Bone marrow (tissue), 2 donors: ENCODE data around the gene TRIM45.
A peak's percentile ranks its signal among the peaks of the same experiment; 100 is the strongest.
"Not testable (repeated sequence)": the region's sequence is repeated elsewhere in the genome, so short reads cannot be mapped to it uniquely, and the experiment has no call there.

Experiments
- DNase-seq, 2 donors: peaks; one replicate each; lab custom pipeline; 2025; lab: John Stamatoyannopoulos, UW

TRIM45 gene

GRCh38 chr1:117128323-117129079, 7.0 kb upstream of the TRIM45 start:
- DNase-seq: peak in 1 of 2 donors; percentile 24

GRCh38 chr1:117127795-117128194, 6.2 kb upstream of the TRIM45 start:
- no peak for DNase-seq

GRCh38 chr1:117124661-117125060, 3.1 kb upstream of the TRIM45 start:
- no peak for DNase-seq

GRCh38 chr1:117123274-117123673, 1.7 kb upstream of the TRIM45 start:
- DNase-seq: no peak

- no peak for DNase-seq
Observed at GRCh38 chr1:117122330-117123025, 929 bp upstream of the TRIM45 start.

GRCh38 chr1:117120774-117121588, 568 bp downstream of the TRIM45 start:
- DNase-seq: no peak

- DNase-seq: not testable (repeated sequence)
Observed at GRCh38 chr1:117119144-117119543, 2.4 kb downstream of the TRIM45 start.

- DNase-seq: no peak
Observed at GRCh38 chr1:117118137-117118536, 3.4 kb downstream of the TRIM45 start.

- DNase-seq: no peak
Observed at GRCh38 chr1:117117697-117118096, 3.9 kb downstream of the TRIM45 start.

GRCh38 chr1:117116784-117117130, 4.8 kb downstream of the TRIM45 start:
- no peak for DNase-seq

GRCh38 chr1:117116090-117116783, 5.3 kb downstream of the TRIM45 start:
- no peak for DNase-seq

- no peak for DNase-seq
Observed at GRCh38 chr1:117114877-117115276, 6.7 kb downstream of the TRIM45 start.

- no peak for DNase-seq
Observed at GRCh38 chr1:117113199-117113598, 8.3 kb downstream of the TRIM45 start.

- no peak for DNase-seq
Observed at GRCh38 chr1:117112047-117112717, 9.4 kb downstream of the TRIM45 start.

GRCh38 chr1:117110774-117111173, 10.8 kb downstream of the TRIM45 start:
- no peak for DNase-seq

- no peak for DNase-seq
Observed at GRCh38 chr1:117107364-117107763, 14.2 kb downstream of the TRIM45 start.

- no peak for DNase-seq
Observed at GRCh38 chr1:117106478-117106877, 15.1 kb downstream of the TRIM45 start.

- DNase-seq: no peak
Observed at GRCh38 chr1:117105722-117106121, 15.8 kb downstream of the TRIM45 start.

GRCh38 chr1:117104986-117105385, 16.6 kb downstream of the TRIM45 start:
- no peak for DNase-seq

- not testable (repeated sequence) for DNase-seq
Observed at GRCh38 chr1:117101858-117102257, 19.7 kb downstream of the TRIM45 start.

- DNase-seq: no peak
Observed at GRCh38 chr1:117101334-117101733, 20.2 kb downstream of the TRIM45 start.
